Right ventricle myocardium inferior (tissue), 1 donor: Measurements from ENCODE around the gene MAP3K21. TPM values are rescaled to one million over a fixed set of nuclear protein-coding genes. Genes with fewer than 3 reads are reported as not detected.

ENCODE experiments used
- ATAC-seq: fragments of 200-7000 bp; cut with Tn5 transposase; one replicate; pipeline ENCODE4 v1.9.1; 2020; ENCODE audit warnings: mild to moderate bottlenecking, moderate library complexity
- DNase-seq: peaks from one replicate; pipeline ENCODE4 v3.0.0; 2021; ENCODE audit errors: missing footprints
- intact Hi-C: fragments of 100-400 bp; cut with DNase I; formaldehyde crosslinking; loops from one replicate; pipeline ENCODE4 v1.11.0; 2022
- long read RNA-seq: library from polyadenylated mRNA; unstranded; transcript quantifications from one replicate; pipeline ENCODE4 v2.0.0, GENCODE V29; 2021
- total RNA-seq: library from RNA; stranded (reverse); fragmentation: NEBNext Ultra II Directional; extraction: Animal tissue kit (Norgen Biotek cat#: 25700); gene quantifications from one replicate; pipeline ENCODE4 v1.2.1, GENCODE V29; 2021
- donor health status: DM: no; HTN: yes; CAD: no; lungs with severe emphysema.

The MAP3K21 gene
- total RNA-seq: 0.32 TPM
- long read RNA-seq: 0 reads

GRCh38 chr1:233327651-233328141, at the start of gene MAP3K21:
Gene MAP3K21, plus strand, starts transcription at chr1:233327724. Its CDS starts 305 bp downstream, at chr1:233328029.
- ATAC-seq (peak; percentile 66), DNase-seq (peak; percentile 78)
- intact Hi-C loops: no loop called here

DNA sequence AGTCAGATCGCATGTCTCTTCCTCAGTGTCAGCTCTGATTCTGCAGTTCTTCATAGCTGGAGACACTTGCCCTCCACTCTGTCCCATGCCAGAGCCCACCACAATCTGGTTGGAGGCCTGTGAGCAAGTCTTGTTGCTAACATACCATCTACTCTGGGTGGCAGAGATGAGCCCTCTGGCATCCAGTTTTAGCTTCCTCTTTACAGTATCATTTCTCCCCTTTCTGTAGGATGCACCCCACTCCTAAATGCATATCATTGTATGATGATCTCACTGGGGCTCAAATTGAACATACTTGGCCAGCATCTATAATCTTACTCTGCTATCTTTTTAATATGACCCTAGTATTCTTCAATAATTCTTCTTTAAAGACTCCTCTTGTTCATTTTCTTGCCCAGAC, 48.9 kb upstream of the MAP3K21 start:
- intact Hi-C loops: no loop called here
- DNase-seq: no peak
- ATAC-seq: no peak

DNA sequence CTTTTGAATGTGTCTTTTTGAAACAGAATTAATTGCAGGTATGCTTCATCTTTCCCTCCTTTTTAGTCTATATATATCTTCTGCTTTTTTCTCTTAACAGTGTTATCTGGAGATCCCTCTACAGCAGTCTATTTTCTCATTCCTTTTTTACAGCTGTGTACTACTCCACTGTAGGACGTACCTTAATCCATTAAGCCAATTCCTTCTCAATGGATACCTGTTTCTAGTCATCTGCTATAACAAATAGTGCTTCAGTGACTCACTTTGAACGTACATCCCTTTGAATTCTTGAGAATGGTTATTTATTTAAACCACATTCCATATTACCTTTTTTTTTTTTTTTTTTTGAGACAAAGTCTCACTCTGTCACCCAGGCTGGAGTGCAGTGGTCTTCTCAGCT, 47.6 kb upstream of the MAP3K21 start:
- ATAC-seq (no peak), DNase-seq (no peak)
- intact Hi-C loops: no loop called here

GRCh38 chr1:233281711-233282581, 45.6 kb upstream of the MAP3K21 start:
- DNase-seq (no peak), ATAC-seq (no peak)
- intact Hi-C loops: no loop called here

GRCh38 chr1:233282582-233282886, 45.0 kb upstream of the MAP3K21 start:
- DNase-seq: no peak
- ATAC-seq: no peak
- intact Hi-C loops: no loop called here

- DNase-seq: no peak
- intact Hi-C loops: no loop called here
- no peak for ATAC-seq
Measured at GRCh38 chr1:233289676-233290075, 37.8 kb upstream of the MAP3K21 start.

- DNase-seq: no peak
- no peak for ATAC-seq
- intact Hi-C loops: no loop called here
Measured at GRCh38 chr1:233290396-233291034, 37.0 kb upstream of the MAP3K21 start.

DNA sequence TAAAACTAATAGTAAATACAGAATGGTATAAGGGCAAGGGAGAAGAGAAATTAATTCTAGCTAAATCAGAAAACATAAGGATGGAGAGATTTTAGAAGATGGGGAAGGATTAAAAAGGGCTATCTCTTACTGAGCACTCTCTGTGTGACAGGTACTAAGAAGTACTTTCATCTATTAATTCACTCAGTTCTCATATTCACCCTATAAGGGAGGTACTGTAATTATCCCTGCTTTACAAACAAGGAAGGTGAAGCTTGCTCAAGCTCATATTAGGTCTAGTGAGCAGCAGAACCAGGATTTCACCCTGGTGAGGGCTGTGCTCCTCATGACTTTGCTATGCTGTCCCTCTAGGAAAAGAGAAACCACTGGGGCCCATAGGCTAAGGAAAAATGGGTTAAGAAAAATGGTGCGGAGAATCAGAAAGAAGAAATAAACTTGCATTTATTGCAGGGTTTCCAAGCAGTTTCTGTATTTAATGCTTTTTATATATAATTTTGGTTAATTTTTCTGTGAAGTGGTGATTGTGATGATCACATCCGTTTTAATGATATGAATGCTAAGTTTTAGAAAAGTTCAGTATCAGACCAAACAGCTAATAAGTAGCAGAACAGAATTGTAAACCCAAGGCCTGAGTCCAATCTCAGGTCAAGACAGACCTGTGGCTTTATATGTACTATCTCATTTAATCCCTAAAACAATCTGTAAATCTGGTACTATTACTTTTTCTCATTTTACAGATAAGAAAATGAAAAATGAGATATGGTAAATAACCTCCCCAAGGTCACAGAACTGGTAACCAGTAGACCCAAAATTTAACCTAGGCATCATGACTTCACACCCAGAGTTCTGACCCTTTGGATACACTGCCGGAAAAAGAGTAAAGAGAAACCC, 33.7 kb upstream of the MAP3K21 start:
- DNase-seq (no peak), ATAC-seq (no peak)
- intact Hi-C loops: no loop called here

- ATAC-seq: peak; percentile 24
- intact Hi-C loops: no loop called here
- DNase-seq: no peak
Measured at GRCh38 chr1:233294913-233295236, 32.6 kb upstream of the MAP3K21 start.

DNA sequence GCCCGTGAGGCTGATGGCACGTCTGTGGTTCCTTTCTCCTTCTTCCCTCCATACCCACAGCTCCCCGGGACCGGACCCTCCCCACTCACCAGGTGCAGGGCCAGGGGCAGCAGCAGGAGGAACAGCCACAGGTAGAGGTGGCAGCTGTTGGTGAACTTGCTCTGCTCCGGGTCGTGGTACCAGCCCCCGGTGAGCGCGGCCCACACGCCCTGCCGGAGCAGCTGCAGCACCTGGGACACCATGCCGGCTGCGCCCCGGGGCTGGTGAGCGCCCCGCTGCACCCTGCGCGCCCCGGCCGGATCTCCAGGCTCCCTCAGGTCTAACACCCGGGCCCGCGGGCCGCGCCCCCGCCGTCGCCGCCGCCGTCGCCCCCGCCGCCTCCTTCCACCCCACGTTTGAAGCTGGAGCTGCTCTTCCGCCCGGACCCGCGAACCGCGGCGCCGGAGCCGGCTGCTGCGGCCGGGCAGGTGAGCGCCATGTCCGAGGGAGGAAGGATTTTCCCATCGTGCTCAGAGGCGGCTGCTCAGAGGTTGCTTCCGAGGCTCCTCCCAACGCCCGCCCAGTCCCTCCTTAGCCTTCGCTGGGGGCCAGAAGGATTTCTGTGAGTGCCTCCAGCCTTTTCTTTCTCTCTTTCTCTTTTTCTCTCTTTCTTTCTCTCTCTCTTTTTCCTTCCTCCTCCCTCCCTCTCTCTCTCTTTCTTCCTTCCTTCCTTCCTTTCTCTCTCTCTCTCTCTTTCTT, 32.1 kb upstream of the MAP3K21 start, which contains the start of gene PCNX2:
Gene PCNX2, minus strand, starts transcription at position 489 of the 738 bp plus-strand sequence. Its CDS starts 247 bp downstream, at position 242.
- peak; percentile 51 for ATAC-seq
- intact Hi-C loops: no loop called here
- peak; percentile 74 for DNase-seq

DNA sequence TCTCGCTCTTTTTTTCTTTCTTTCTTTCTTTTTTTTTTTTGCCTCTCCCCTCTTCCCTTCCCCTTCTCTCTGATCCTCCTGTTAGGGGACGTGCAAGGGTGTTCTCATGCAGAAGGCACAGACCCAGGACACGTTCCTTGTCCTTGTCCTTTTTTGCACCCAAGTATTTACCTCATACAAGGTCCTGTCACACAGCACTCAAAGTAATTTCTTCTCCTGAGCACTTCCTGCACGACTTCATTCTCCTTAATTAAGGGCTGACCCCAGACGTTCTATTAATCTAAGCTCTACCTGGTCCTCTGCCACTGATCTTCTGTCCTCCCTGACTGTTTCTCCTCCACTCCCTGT, 31.6 kb upstream of the MAP3K21 start:
- no peak for DNase-seq

DNA sequence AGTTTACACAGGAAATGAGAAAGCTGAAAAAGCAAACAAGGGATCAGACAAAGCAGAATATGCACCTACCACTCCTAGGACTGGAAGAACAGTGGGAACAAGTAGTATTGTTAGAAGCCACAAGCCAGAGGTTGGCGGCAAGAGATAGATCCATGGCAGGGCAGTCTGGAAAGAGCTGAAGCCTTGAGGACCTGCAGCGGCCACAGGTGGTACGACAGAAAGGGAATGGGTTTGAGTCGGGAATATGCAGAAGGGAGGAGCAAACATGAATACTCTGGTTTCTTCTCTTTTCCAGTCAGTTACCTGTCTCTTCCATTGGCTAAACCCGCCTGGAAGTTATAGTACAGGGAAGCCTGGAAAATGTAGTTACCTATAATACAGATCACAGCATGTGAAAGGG, 28.1 kb upstream of the MAP3K21 start:
- intact Hi-C loops: no loop called here
- no peak for DNase-seq
- no peak for ATAC-seq

More for the DNA sequence above, 31.6 kb upstream of the MAP3K21 start:
- no peak for ATAC-seq
- intact Hi-C loops: no loop called here

DNA sequence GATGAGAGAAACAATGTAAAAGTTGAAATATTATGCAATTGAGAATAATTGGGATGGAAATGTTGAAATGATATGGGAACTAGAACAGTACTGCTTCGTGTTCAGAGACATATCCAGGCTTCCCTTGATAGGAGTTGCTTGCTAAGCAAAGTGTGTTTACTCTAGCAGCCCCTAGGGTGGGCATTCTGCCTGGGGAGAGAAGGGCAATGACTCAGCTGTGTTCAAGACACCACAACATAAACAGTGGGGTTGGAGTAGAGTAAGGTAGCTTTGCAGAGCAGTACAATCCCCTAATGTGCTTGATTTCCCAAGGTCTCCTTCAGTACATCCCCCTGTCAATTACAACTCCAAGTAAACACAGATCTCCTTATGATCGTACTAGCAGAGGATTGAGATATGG, 27.2 kb upstream of the MAP3K21 start:
- DNase-seq (no peak), ATAC-seq (no peak)
- intact Hi-C loops: no loop called here

DNA sequence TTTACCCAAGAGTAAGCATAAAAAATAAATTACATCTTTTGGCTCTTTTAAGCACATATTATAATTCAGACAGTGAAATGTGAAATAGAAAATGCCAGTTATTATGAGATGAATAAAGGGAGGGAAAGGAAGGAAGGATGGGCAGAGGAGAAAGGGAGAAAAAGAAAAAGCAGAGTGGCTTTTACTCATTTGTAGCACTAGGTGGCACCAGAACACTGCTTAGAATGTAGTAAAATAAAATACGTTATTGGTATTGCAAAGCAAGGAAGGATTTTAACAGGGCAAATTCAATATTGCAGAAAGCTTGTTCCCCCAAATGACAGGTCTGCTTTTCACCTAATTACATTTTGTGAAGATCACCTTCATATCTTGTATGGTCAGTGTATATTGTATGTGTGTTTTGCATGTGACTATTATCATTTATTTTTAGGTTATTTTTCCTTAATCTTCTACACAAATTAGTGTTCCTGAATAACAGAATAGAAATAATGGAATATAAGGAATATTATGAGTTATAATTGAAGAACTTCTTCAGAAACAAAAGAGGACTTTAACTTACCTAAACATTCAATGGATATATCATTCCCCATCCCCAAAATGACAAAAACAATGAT, 22.9 kb upstream of the MAP3K21 start:
- DNase-seq (no peak), ATAC-seq (no peak)
- intact Hi-C loops: no loop called here

GRCh38 chr1:233313434-233314155, 13.9 kb upstream of the MAP3K21 start:
- DNase-seq: no peak
- ATAC-seq: no peak
- intact Hi-C loops: no loop called here

DNA sequence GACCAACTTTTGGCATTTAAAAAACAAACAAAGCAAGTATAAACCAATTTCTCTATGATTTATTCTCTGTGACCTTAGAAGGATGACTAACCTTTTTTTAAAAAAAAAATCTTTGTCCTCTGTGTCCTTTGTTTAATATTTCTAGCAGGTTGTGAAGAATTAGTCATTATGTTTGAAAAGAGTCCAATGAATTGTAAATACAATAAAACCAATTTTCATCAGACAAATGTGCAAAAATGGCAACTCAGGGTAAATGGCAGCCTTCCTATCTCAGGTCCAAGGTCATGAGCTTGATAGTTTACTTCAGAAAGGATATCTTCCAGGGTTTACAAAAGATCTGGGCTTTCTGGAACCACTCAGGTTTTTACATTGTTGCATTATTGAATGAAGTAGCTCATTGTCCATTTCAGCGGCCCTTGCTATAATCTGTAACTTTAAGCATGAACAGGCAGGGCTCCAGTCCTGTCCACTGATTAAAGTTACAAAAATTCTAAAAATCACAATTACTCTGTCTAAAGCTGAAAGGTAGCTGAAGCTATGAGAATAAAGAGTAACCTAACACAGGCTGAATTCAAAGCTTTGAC, 11.7 kb upstream of the MAP3K21 start:
- intact Hi-C loops: no loop called here

GRCh38 chr1:233316473-233316872, 11.1 kb upstream of the MAP3K21 start:
- intact Hi-C loops: no loop called here
- ATAC-seq: no peak
- DNase-seq: no peak

More for the DNA sequence above, 11.7 kb upstream of the MAP3K21 start:
- ATAC-seq: no peak
- DNase-seq: no peak
